T-helper 1 cell treated with Interleukin-12 subunit alpha and Interleukin-12 subunit beta and Interleukin-4 antibody, amounts not matched to agents 30 μg/mL and 1 μg/mL, for 36 hours (primary cell): Measurements from ENCODE around the gene TTC7B.

ENCODE experiments used
- H3K27ac Mint-ChIP-seq: one replicate; pipeline ENCODE4 v1.8.0; 2021; ENCODE audit warnings: mild to moderate bottlenecking, mixed read lengths
- H3K27me3 Mint-ChIP-seq: one replicate; pipeline ENCODE4 v1.8.0; 2021; ENCODE audit warnings: low read depth, mixed read lengths
- H3K36me3 Mint-ChIP-seq: one replicate; pipeline ENCODE4 v1.8.0; 2021; ENCODE audit warnings: low read depth, mixed read lengths
- H3K4me1 Mint-ChIP-seq: one replicate; pipeline ENCODE4 v1.8.0; 2021; ENCODE audit warnings: low read depth, mixed read lengths
- H3K4me3 Mint-ChIP-seq: one replicate; pipeline ENCODE4 v1.8.0; 2021; ENCODE audit warnings: mild to moderate bottlenecking, moderate library complexity, mixed read lengths
- H3K9me3 Mint-ChIP-seq: one replicate; pipeline ENCODE4 v1.8.0; 2021; ENCODE audit warnings: mixed read lengths

The TTC7B gene

DNA sequence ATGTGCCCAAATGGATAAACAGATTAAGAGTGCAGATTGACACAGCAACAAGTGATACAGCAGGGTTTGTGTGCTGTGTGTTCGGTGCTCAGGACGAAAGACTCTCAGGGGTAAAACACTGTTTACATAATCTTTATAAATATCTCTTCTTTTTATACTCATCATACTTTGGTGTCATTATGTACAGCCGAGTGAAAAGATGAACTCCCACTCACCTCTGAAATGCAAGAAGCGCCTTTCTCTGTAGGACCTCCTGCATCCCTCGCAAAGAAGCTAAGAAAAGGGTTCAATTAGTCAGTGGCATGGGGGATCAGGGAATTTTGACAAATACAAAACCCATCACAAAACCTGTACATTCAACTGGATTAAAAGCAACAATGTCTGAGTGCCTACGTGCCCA is 163.6 kb downstream of the TTC7B start:
- H3K27me3 Mint-ChIP-seq: no peaks in the 10 kb centered on the region
- H3K9me3 Mint-ChIP-seq: no peaks in the 10 kb centered on the region
- no peak overlapping the region for H3K27ac Mint-ChIP-seq
- no peaks in the 10 kb centered on the region for H3K36me3 Mint-ChIP-seq
- peaks cover 2% of the 10 kb centered on the region for H3K4me1 Mint-ChIP-seq
- no peak overlapping the region for H3K4me3 Mint-ChIP-seq

DNA sequence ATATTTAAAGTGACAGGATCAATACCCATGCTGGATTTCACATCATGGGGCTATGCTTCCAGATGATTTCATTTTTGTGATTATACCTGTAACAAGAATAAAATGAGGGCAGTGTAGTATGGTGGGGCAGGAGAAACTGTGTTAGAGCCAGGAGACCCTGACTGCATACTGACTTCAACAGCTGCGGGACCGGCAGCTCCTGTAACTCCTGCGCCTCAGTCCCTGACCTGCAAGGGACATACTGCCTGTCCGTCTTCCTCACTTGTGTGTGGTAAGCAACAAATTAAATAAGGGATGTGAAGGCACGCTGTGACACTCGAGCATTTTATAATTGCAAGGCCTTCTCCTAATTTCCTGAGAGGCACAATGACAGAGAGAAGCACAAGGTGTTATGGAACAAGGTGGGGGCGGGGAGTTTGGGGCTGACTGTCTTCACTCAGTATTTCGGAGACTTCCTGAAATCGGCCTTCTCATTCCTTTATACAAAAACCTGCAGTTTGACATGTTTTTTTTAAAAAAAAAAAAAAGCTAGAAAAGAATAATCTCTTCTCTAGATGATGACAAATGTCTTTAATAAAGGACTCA is 164.2 kb downstream of the TTC7B start:
- no peak overlapping the region for H3K4me3 Mint-ChIP-seq
- H3K27me3 Mint-ChIP-seq: no peaks in the 10 kb centered on the region
- H3K27ac Mint-ChIP-seq: no peak overlapping the region
- no peaks in the 10 kb centered on the region for H3K9me3 Mint-ChIP-seq
- peaks cover 2% of the 10 kb centered on the region for H3K4me1 Mint-ChIP-seq
- H3K36me3 Mint-ChIP-seq: no peaks in the 10 kb centered on the region

DNA sequence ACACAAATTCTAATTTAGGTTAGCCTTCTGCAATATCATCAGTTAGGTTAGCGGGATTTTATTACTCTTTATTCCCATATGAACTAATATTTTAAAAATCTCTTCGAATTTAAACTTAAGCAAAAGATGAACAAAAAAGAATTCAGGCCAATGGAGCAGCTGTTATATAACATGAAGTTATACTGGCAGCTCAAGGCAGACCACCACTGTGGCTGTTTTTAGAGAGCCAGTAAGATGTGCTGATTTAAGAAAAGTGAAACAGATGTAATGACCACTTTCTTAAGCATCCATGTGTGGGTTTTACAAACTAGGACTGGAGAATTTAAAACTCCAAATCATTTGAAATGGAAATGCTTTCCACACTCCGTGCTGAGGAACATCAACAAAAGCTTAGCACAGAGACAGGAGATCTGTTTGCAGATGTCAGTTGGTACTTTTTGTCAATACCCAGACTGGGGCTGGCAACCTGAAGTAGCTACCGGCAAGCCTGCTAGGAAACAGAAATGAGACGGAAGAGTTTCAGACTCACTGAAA is 164.9 kb downstream of the TTC7B start:
- Mint-ChIP-seq H3K36me3 (no peaks in the 10 kb centered on the region), H3K4me3 (no peak overlapping the region), H3K27ac (no peak overlapping the region), H3K4me1 (peaks cover 2% of the 10 kb centered on the region), H3K27me3 (no peaks in the 10 kb centered on the region), H3K9me3 (no peaks in the 10 kb centered on the region)

DNA sequence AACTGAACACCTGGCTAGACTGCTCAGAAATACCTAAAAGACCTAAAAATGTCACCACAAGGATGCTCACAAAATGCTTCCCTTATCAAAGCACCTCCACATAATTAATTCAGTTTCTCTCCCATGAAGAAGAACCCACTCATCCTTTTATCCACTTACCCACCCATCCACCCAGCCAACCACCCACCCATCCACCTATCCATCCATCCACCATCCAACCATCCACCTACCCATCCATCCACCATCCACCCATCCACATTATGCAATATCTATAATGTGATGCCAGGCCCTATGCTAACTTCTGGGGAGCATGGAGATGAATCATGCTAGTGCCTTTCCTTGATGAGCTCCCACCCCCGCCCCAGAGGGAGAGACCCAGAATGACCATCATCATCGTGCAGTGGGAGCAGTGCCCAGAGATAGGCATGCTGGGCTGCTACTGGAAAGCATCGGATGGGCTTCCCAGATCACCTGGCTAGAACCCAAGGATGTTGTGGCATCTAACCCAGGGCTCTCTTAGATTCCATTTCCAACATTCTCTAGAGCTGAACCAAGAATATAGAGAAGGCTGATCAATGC is 166.6 kb downstream of the TTC7B start:
- no peaks in the 10 kb centered on the region for H3K27me3 Mint-ChIP-seq
- no peak overlapping the region for H3K27ac Mint-ChIP-seq
- H3K4me1 Mint-ChIP-seq: peaks cover 2% of the 10 kb centered on the region
- no peaks in the 10 kb centered on the region for H3K36me3 Mint-ChIP-seq
- no peaks in the 10 kb centered on the region for H3K9me3 Mint-ChIP-seq
- no peak overlapping the region for H3K4me3 Mint-ChIP-seq

DNA sequence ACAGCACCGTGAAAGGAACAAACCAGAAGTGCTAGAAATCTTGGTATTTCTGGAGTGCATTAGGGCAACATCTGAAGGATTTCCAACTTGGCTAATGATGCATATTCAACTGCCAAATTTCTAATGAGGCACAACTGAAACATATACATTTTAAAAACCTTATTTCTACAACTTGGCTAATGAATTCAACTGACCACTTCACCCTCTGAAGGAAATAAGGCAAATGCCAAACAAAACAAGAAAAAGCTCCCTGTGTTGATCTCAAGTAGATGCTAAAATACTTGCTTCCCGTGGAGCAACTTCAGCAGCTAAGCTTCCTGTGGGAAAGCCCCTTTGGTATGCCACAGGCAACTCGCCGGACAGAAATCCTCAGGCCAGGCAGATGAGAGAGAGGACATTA is 167.1 kb downstream of the TTC7B start:
- Mint-ChIP-seq H3K9me3 (no peaks in the 10 kb centered on the region), H3K36me3 (no peaks in the 10 kb centered on the region), H3K27me3 (no peaks in the 10 kb centered on the region), H3K4me1 (peaks cover 2% of the 10 kb centered on the region), H3K4me3 (no peak overlapping the region), H3K27ac (no peak overlapping the region)

DNA sequence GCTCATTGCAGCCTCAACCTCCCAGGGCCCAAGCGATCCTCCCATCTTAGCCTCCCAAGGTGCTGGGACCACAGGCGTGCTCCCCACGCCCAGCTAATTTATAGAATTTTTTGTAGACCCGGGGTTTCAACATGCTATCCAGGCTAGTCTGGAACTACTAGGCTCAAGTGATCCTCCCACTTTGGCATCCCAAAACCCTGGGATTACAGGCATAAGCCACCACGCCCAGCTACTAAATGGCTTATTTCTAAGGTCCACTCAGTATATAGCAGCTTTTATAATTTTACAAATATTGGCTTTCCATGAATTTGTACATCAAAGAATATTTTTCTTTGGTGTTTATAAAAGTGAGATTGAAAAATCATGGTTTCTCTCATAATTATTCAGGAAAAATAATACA is 167.8 kb downstream of the TTC7B start:
- Mint-ChIP-seq H3K4me1 (peaks cover 2% of the 10 kb centered on the region), H3K36me3 (no peaks in the 10 kb centered on the region), H3K4me3 (no peak overlapping the region)

DNA sequence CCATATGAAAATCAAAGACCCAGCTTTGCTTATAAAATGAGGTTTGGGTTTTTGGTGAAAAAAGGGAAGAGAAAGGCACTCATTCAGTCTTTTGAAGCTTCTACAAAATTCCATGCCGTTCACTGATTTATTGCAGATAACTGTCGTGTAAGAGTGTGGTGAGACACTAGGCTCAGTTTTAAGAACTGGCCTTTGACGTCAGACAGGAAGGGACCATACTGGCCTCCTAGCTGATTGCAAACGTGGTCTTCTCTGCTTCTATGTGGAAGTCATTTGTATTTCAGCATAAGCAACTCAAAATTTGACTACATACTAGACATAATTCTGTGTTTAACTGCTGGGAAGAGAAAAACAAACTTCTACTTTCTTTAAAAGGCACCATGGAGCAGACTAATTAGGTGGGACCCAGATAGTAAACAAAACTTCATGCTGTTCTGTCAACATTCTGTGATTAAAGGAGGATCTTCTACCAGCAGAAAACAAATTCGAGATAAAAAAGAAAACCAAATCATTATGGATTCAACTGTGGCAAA is 168.7 kb downstream of the TTC7B start:
- no peaks in the 10 kb centered on the region for H3K27me3 Mint-ChIP-seq
- no peaks in the 10 kb centered on the region for H3K9me3 Mint-ChIP-seq
- H3K4me3 Mint-ChIP-seq: no peak overlapping the region
- H3K27ac Mint-ChIP-seq: no peak overlapping the region
- H3K4me1 Mint-ChIP-seq: peaks cover 2% of the 10 kb centered on the region
- H3K36me3 Mint-ChIP-seq: no peaks in the 10 kb centered on the region

More for the DNA sequence above, 167.8 kb downstream of the TTC7B start:
- no peaks in the 10 kb centered on the region for H3K9me3 Mint-ChIP-seq
- H3K27ac Mint-ChIP-seq: no peak overlapping the region
- H3K27me3 Mint-ChIP-seq: no peaks in the 10 kb centered on the region

DNA sequence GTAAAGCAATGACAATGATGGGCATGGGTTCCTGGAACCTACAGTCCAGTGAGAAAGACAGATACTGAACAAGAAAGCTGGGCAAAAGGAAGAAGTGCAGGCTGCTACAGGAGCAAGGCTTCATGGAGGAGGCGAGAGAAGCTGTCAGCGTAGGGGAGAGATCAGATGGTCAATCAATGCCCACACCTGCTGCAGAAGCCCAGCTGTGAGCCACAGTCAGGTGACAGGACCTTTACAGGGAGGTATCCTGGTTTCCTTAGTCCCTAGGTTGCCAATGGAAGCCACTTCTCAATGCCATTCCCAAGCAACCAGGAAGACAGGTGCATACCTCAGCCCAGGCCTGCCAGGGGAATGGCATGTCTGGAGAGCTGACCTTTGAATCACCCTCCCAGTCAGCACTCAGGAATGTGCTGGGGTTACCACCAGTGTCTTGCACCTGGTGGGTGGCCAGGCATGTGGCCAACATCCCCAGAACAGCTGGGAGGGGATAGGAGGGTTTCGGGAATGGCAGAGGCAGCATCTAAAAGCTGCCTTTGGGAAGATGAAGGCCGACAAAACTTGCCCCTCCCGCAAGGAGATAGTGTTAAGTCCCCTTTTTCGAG is 170.3 kb downstream of the TTC7B start:
- Mint-ChIP-seq H3K36me3 (no peaks in the 10 kb centered on the region), H3K4me1 (peaks cover 2% of the 10 kb centered on the region), H3K9me3 (no peaks in the 10 kb centered on the region), H3K4me3 (no peak overlapping the region), H3K27ac (no peak overlapping the region), H3K27me3 (no peaks in the 10 kb centered on the region)

DNA sequence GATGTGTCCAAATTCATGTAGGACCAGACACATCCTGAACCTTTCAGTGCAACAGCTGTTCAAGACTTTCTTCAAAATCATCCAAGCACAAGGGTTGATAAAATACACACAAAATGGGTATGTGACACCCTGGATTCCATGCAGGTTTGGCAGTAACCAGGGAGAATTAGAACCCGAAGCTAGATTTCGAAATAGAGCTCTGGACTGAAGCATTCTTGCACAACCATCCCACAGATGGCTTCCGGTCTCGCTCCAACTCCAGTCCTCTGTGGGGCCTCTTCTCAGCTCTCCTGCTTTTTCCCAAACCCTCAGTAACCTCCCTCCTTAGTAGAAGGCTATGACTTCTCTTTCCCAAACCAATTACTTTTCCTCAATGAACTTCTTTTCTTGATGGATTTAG is 171.3 kb downstream of the TTC7B start:
- Mint-ChIP-seq H3K9me3 (no peaks in the 10 kb centered on the region), H3K27ac (no peak overlapping the region), H3K27me3 (no peaks in the 10 kb centered on the region), H3K36me3 (no peaks in the 10 kb centered on the region), H3K4me3 (no peak overlapping the region), H3K4me1 (peaks cover 2% of the 10 kb centered on the region)

DNA sequence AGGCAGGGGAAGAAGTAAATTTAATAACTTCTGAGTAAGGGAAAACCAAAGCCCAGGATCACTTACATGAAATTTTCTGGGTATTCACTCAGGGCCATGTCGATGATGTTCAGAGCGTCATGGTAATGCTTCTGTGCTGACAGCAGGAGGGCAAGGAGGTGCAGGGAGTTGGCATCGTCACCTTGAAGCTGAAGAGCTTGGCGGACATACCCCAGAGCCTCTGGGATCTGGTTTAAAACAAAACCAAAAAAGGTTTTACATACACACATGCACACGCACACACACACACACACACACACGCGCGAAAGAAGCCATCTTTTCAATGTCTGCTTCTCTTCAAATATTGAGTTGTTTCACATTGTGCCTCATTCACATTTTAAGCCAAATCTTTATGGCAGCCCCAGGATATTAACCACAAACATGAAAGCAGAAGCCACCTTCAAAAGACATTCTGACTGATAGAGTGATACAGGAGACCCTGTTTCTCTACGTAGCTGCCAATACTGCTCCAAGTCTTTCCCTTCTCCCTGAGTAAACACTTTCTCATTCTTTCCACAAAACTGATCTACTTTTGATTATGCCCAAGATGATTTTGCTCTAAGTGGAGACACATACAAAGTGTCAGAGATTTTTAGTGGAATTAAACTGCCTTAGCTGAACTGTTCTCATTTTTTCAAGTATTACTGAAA is 172.1 kb downstream of the TTC7B start:
- H3K36me3 Mint-ChIP-seq: no peaks in the 10 kb centered on the region
- no peaks in the 10 kb centered on the region for H3K9me3 Mint-ChIP-seq
- no peak overlapping the region for H3K4me3 Mint-ChIP-seq
- H3K27ac Mint-ChIP-seq: no peak overlapping the region
- H3K27me3 Mint-ChIP-seq: no peaks in the 10 kb centered on the region
- no peaks in the 10 kb centered on the region for H3K4me1 Mint-ChIP-seq

DNA sequence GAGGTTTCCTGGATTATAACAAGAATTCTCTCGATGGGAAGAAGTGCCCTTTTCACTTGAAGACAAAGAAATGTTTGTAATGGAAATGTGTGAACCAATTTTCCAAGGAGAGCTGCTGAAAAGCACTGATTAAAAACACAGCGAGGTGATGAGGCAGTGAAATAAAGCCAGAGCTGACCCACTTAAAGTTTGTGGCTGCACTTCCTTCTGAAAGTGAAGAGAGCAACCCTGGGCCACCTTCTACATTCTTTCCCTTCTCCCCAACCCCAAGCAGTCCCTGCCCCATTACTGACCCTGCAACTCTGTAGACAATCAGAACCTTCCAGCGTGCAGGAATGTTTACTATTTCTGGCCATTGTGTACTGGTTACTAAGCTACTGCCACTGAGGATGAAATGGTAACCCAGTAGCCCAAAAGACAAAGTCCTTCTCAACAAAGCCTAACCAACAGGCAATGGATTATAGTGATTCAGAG is 173.9 kb downstream of the TTC7B start:
- Mint-ChIP-seq H3K4me1 (no peaks in the 10 kb centered on the region), H3K4me3 (no peak overlapping the region), H3K27ac (no peak overlapping the region), H3K9me3 (no peaks in the 10 kb centered on the region), H3K27me3 (no peaks in the 10 kb centered on the region), H3K36me3 (no peaks in the 10 kb centered on the region)

DNA sequence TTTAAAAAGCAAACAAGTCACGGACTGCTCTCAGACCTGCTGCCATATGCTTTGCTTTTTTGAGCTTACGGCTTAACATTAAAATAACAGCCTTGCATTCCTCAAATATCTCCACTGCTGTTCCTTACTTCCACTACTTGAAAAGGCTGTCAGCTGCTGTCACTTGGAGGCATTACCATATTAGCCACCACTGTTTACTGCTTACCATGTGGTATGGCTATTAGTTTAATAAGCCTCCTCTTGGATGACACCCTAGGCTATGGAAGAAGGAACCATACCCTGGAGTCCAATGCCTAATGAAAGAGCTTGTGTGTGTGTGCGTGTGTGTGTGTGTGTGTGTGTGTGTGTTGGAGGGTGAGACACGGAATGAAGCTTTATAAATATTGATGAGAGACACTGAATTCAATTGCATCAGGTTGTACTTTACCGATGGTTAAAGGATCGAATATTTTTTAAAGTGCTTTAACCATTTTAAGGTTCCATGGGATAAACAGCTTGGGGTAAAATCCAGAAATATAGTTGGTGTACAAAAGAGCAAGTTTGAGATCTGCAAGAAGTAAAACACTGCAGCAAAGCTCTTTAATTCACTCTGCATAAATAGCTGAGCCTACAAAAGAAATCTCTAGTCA is 174.5 kb downstream of the TTC7B start:
- H3K36me3 Mint-ChIP-seq: no peaks in the 10 kb centered on the region
- H3K9me3 Mint-ChIP-seq: no peaks in the 10 kb centered on the region
- no peaks in the 10 kb centered on the region for H3K4me1 Mint-ChIP-seq
- H3K4me3 Mint-ChIP-seq: no peak overlapping the region
- no peaks in the 10 kb centered on the region for H3K27me3 Mint-ChIP-seq
- no peak overlapping the region for H3K27ac Mint-ChIP-seq

DNA sequence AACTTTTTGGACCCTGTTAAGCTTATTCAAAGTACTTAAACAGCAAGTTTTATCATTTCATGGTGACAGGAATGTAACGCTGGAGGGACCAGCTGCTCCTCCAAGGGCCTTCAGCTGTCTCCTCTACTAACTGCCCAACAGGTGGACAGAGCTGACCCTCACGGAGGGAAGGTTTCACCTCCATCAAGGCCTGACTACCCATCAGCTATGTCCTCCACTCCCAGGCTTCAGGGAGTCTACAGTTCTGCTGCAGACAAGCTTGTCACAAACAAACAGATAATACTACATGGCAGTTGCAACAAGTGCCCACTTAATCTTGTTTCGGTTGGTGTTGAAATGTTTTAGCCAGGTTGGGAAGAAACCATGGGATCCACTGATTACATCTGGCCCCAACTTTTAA is 175.1 kb downstream of the TTC7B start:
- Mint-ChIP-seq H3K4me1 (no peaks in the 10 kb centered on the region), H3K27me3 (no peaks in the 10 kb centered on the region), H3K4me3 (no peak overlapping the region), H3K36me3 (no peaks in the 10 kb centered on the region), H3K27ac (no peak overlapping the region), H3K9me3 (no peaks in the 10 kb centered on the region)

DNA sequence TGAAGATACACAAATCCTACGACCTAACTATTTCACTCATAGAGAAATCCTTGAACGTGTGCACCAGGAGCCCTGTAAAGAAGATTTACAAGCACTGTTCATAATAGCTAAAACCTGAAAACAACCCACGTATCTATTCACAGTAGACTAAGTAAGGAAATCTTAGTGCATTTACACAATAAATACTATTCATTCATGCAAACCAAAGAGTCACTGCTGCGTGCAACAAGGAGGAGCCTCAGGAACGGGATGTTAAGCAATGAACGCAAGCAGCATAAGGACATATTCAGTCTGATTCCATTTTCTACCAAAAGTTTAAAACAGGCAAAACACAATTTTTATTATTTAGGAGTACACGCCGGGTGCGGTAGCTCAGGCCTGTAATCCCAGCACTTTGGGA is 176.6 kb downstream of the TTC7B start:
- no peaks in the 10 kb centered on the region for H3K36me3 Mint-ChIP-seq
- H3K27me3 Mint-ChIP-seq: no peaks in the 10 kb centered on the region
- no peaks in the 10 kb centered on the region for H3K9me3 Mint-ChIP-seq
- H3K27ac Mint-ChIP-seq: no peak overlapping the region
- H3K4me3 Mint-ChIP-seq: no peak overlapping the region
- no peaks in the 10 kb centered on the region for H3K4me1 Mint-ChIP-seq
